NB4 (cell line): Measurements from ENCODE around the gene BAHCC1.

Source experiments
- POLR2A ChIP-seq: IDR thresholded peaks from 2 replicates; pipeline ENCODE4 v1.6.1; 2011; ENCODE audit warnings: mild to moderate bottlenecking; ENCODE audit not compliant: insufficient read length; ENCODE audit errors: extremely low read depth
- TF ChIP-seq, protein P1 (sequence below): IDR thresholded peaks from one replicate; pipeline ENCODE4 v1.5.1; 2012; ENCODE audit warnings: low read depth, low read length

DNA sequence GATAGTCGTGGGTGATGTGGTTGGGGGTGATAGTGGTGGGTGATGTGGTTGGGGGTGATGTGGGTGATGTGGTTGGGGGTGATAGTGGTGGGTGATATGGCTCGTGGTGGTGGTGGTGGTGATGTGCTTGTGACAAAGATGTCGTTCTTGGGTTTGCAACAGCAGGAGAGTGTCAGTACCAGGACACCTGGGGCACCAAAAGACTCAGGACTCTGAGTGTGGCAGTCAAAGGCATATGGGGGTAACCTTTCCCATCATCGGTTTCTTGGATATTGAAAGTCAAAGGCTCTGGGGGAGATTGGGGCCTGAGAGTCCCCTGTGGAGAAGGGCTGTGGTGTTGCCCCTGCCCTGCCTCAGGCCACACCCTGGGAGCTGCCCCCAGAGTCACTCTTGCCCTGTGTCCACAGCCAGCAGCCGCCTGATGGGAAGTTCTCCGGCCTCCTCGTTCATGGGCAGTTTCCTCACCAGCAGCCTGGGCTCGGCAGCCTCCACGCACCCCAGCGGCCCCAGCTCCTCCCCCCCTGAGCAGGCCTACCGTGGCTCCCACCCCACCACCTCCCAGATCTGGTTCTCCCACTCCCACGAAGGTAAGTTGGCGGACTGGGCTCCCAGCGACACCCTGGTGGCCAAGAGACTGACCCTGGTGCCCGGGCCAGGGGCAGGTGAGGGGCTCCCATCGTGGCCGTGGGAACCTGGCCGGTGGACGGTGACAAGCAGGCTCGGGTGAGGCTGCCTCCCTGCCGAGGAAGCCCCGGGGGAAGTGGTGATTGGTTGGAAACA is 31.3 kb downstream of the BAHCC1 start:
- TF ChIP-seq, protein P1, sequence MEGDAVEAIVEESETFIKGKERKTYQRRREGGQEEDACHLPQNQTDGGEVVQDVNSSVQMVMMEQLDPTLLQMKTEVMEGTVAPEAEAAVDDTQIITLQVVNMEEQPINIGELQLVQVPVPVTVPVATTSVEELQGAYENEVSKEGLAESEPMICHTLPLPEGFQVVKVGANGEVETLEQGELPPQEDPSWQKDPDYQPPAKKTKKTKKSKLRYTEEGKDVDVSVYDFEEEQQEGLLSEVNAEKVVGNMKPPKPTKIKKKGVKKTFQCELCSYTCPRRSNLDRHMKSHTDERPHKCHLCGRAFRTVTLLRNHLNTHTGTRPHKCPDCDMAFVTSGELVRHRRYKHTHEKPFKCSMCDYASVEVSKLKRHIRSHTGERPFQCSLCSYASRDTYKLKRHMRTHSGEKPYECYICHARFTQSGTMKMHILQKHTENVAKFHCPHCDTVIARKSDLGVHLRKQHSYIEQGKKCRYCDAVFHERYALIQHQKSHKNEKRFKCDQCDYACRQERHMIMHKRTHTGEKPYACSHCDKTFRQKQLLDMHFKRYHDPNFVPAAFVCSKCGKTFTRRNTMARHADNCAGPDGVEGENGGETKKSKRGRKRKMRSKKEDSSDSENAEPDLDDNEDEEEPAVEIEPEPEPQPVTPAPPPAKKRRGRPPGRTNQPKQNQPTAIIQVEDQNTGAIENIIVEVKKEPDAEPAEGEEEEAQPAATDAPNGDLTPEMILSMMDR: no peak
- TF ChIP-seq POLR2A: no peak
